Activated CD4-positive, alpha-beta T cell treated with anti-CD3 and anti-CD28 coated beads, Interleukin-2, amount 50 U/mL, for 16 hours (primary cell): ENCODE measurements around the gene PTPN2.
A peak's percentile ranks its signal among the peaks of the same experiment; 100 is the strongest.
"Not testable (repeated sequence)": the region's sequence is repeated elsewhere in the genome, so short reads cannot be mapped to it uniquely, and the experiment has no call there.

Source experiments
- DNase-seq: peaks from one replicate; pipeline ENCODE4 v3.0.0-alpha.2; 2020

The PTPN2 gene

GRCh38 chr18:12890964-12891363 lies 6.9 kb upstream of the PTPN2 start:
- no peak for DNase-seq

GRCh38 chr18:12886498-12887126 lies 2.6 kb upstream of the PTPN2 start:
- DNase-seq = no peak

- DNase-seq = no peak
Measured at GRCh38 chr18:12885500-12885899, 1.5 kb upstream of the PTPN2 start.

- DNase-seq = no peak
Measured at GRCh38 chr18:12884406-12885323, 628 bp upstream of the PTPN2 start.

GRCh38 chr18:12883372-12883683 lies 709 bp downstream of the PTPN2 start:
- DNase-seq = no peak

- no peak for DNase-seq
Measured at GRCh38 chr18:12882453-12883371, 1.3 kb downstream of the PTPN2 start.

- DNase-seq = no peak
Measured at GRCh38 chr18:12880541-12880910, 3.5 kb downstream of the PTPN2 start.

GRCh38 chr18:12879840-12880540 lies 4.0 kb downstream of the PTPN2 start:
- no peak for DNase-seq

GRCh38 chr18:12874992-12875391 lies 9.0 kb downstream of the PTPN2 start:
- not testable (repeated sequence) for DNase-seq

- not testable (repeated sequence) for DNase-seq
Measured at GRCh38 chr18:12873961-12874567, 10.0 kb downstream of the PTPN2 start.

GRCh38 chr18:12872408-12872807 lies 11.6 kb downstream of the PTPN2 start:
- no peak for DNase-seq

- no peak for DNase-seq
Measured at GRCh38 chr18:12868576-12868975, 15.5 kb downstream of the PTPN2 start.

- no peak for DNase-seq
Measured at GRCh38 chr18:12867441-12868123, 16.5 kb downstream of the PTPN2 start.

- no peak for DNase-seq
Measured at GRCh38 chr18:12863687-12864216, 20.3 kb downstream of the PTPN2 start.

- no peak for DNase-seq
Measured at GRCh38 chr18:12862874-12863482, 21.1 kb downstream of the PTPN2 start.

GRCh38 chr18:12862467-12862866 lies 21.6 kb downstream of the PTPN2 start:
- no peak for DNase-seq

- no peak for DNase-seq
Measured at GRCh38 chr18:12861637-12862036, 22.4 kb downstream of the PTPN2 start.

GRCh38 chr18:12860530-12860929 lies 23.5 kb downstream of the PTPN2 start:
- no peak for DNase-seq

- DNase-seq = no peak
Measured at GRCh38 chr18:12858991-12859390, 25.0 kb downstream of the PTPN2 start.

- DNase-seq = peak; percentile 35
Measured at GRCh38 chr18:12857991-12858544, 26.0 kb downstream of the PTPN2 start.
